ENCODE results near the gene HSPA8. TPM values are rescaled to one million over a fixed set of nuclear protein-coding genes. Genes with fewer than 3 reads are reported as not detected.

Gene HSPA8
- total RNA-seq, 1 experiment from 2014 or later = 1,755 TPM

DNA sequence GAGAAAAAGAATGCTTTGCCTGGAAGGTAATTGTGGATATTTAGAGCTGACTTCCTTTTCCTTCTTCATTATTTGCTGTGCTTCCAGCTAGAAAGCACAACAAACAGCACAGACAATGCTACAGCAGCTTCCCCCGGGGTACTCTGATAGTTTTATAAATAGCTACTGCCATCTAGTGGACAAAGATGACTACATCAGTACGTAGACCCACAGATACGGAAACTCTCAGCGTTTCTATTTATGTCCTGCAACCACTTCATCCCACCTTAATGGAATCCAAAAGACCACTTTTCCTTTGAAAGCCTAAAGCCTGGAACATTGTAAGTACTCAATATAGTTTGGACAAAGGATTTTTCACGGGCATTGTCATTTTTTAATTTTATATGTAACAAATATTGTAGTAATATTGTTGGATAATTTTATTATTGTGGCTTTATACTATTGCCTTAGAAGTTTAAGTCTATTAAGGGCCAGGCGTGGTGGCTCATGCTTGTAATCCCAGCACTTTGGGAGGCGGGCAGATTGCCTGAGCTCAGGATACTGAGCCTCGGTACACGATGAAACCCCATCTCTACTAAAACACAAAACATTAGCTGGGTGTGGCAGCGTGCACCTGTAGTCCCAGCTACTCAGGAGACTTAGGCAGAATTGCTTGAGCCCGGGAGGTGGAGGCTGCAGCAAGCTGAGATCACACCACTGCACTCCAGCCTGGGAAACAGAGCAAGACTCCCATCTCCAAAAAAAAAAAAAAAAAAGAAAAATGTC lies 7.5 kb downstream of the HSPA8 start:
- H3K9me3 ChIP-seq (ENCODE audit: control insufficient read depth, insufficient read depth, low read depth, low read length) = no peaks in the 10 kb centered on the region
- TF ChIP-seq SIN3A (IDR thresholded peaks at IDR 0.05; ENCODE audit: borderline replicate concordance, insufficient read depth, low read depth, low read length) = no peak
- peak; percentile 88 for TF ChIP-seq POLR2AphosphoS5 (IDR thresholded peaks at IDR 0.05; ENCODE audit: low read depth, low read length)
- TF ChIP-seq, protein P1, sequence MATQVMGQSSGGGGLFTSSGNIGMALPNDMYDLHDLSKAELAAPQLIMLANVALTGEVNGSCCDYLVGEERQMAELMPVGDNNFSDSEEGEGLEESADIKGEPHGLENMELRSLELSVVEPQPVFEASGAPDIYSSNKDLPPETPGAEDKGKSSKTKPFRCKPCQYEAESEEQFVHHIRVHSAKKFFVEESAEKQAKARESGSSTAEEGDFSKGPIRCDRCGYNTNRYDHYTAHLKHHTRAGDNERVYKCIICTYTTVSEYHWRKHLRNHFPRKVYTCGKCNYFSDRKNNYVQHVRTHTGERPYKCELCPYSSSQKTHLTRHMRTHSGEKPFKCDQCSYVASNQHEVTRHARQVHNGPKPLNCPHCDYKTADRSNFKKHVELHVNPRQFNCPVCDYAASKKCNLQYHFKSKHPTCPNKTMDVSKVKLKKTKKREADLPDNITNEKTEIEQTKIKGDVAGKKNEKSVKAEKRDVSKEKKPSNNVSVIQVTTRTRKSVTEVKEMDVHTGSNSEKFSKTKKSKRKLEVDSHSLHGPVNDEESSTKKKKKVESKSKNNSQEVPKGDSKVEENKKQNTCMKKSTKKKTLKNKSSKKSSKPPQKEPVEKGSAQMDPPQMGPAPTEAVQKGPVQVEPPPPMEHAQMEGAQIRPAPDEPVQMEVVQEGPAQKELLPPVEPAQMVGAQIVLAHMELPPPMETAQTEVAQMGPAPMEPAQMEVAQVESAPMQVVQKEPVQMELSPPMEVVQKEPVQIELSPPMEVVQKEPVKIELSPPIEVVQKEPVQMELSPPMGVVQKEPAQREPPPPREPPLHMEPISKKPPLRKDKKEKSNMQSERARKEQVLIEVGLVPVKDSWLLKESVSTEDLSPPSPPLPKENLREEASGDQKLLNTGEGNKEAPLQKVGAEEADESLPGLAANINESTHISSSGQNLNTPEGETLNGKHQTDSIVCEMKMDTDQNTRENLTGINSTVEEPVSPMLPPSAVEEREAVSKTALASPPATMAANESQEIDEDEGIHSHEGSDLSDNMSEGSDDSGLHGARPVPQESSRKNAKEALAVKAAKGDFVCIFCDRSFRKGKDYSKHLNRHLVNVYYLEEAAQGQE (IDR thresholded peaks at IDR 0.05; ENCODE audit: insufficient read depth in 1 of 2, low read depth in 2 of 2, low read length in 1 of 2) = no peak
- TF ChIP-seq, protein P2, sequence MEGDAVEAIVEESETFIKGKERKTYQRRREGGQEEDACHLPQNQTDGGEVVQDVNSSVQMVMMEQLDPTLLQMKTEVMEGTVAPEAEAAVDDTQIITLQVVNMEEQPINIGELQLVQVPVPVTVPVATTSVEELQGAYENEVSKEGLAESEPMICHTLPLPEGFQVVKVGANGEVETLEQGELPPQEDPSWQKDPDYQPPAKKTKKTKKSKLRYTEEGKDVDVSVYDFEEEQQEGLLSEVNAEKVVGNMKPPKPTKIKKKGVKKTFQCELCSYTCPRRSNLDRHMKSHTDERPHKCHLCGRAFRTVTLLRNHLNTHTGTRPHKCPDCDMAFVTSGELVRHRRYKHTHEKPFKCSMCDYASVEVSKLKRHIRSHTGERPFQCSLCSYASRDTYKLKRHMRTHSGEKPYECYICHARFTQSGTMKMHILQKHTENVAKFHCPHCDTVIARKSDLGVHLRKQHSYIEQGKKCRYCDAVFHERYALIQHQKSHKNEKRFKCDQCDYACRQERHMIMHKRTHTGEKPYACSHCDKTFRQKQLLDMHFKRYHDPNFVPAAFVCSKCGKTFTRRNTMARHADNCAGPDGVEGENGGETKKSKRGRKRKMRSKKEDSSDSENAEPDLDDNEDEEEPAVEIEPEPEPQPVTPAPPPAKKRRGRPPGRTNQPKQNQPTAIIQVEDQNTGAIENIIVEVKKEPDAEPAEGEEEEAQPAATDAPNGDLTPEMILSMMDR (IDR thresholded peaks at IDR 0.05) = peak; percentile 86
- TF ChIP-seq TCF7L2 (IDR thresholded peaks at IDR 0.05; ENCODE audit: low read depth, low read length) = no peak
- BruUV-seq (replicated peaks) = no TSS peak
- no peak overlapping the region for H3K27ac ChIP-seq (ENCODE audit: low read length)
- H3K4me1 ChIP-seq (ENCODE audit: control insufficient read depth, insufficient read depth, low read length) = peaks cover 21% of the 10 kb centered on the region
- intact Hi-C loops (cut with micrococcal nuclease; ENCODE audit: unreplicated experiment) (loop anchor here (10.0 kb wide), 1 partner anchor 190 kb away; no protein-coding TSS in a partner anchor), in situ Hi-C loops (cut with HindIII; ENCODE audit: low pct_unique_long_range_greater_than_20kb, low sequenced_read_pairs) (no loop called here)
- peak; percentile 82 for ATAC-seq
- DNase-seq (ENCODE audit: low read depth, low spot score) = no peak
- POLR2A ChIA-PET = interaction anchor here (0.5 to 0.7 kb wide), 10 partner anchors 14 to 948 kb away, joined by 3 to 17 read pairs (median 6); no protein-coding TSS in a partner anchor
- peaks cover 35% of the 10 kb centered on the region for H3K36me3 ChIP-seq (ENCODE audit: control insufficient read depth, insufficient read depth, low read length)
- no peak overlapping the region for H3K4me3 ChIP-seq (ENCODE audit: low read depth in 2 of 2, low read length in 2 of 2)
- H3K27me3 ChIP-seq (ENCODE audit: control insufficient read depth, insufficient read depth, low read length) = no peaks in the 10 kb centered on the region
- CTCF ChIA-PET = interaction anchor here (0.5 to 1.9 kb wide), 19 partner anchors 8 to 279 kb away, joined by 3 to 15 read pairs (median 6); partner anchors contain the start of gene HSPA8

DNA sequence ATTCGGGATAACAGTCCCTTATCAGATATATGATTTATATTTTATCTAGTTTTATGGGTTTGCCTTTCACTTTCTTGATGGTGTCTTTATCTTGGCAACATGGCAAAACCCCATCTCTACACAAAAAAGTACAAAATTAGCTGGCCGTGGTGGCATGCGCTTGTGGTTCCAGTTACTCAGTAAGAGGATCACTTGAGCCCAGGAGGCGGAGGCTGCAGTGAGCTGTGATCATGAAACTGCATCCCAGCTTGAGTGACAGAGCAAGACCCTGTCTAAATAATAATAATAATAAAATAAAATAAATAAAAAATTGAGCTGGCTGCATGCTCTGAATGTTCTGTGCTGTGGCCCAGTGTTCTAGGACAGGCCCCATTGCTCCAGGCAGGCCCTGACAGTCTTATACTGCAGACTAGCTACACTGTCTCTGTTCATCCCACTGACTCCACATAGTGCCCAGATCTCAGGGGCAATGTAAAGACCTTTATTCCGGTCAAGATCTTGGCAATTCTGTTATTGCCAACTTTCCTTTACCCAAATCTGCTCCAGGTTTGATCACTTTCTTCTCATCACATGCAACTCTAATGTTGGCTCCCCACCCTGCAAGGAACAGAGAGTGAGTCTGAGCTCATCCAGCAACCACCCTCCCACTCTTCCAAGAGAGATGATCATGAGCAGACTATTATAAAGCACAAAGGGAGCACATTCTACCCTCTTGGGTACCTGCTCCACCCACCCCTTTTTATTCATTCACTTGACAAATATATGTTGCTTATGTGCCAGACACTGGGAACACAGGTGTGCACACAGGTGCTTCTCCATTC lies 8.8 kb downstream of the HSPA8 start:
- Histone ChIP-seq H3K4me1 (ENCODE audit: control insufficient read depth, insufficient read depth, low read length) (peaks cover 13% of the 10 kb centered on the region), H3K27me3 (ENCODE audit: control insufficient read depth, insufficient read depth, low read length) (no peaks in the 10 kb centered on the region), H3K4me3 (ENCODE audit: low read depth in 2 of 2, low read length in 2 of 2) (no peak overlapping the region), H3K27ac (ENCODE audit: low read length) (no peak overlapping the region), H3K36me3 (ENCODE audit: control insufficient read depth, insufficient read depth, low read length) (peaks cover 21% of the 10 kb centered on the region), H3K9me3 (ENCODE audit: control insufficient read depth, insufficient read depth, low read depth, low read length) (no peaks in the 10 kb centered on the region)
- ChIA-PET CTCF (interaction anchor here (0.5 to 1.9 kb wide), 8 partner anchors 19 to 427 kb away, joined by 3 to 15 read pairs (median 8); no protein-coding TSS in a partner anchor), POLR2A (interaction anchor here (0.5 to 0.6 kb wide), 4 partner anchors 8 to 272 kb away, joined by 3 to 4 read pairs (median 3); no protein-coding TSS in a partner anchor)
- ATAC-seq (peak; percentile 36), DNase-seq (ENCODE audit: low read depth, low spot score) (no peak)
- in situ Hi-C loops (cut with HindIII; ENCODE audit: low pct_unique_long_range_greater_than_20kb, low sequenced_read_pairs) = no loop called here
- no TSS peak for BruUV-seq (replicated peaks)
- TF ChIP-seq POLR2AphosphoS5 (IDR thresholded peaks at IDR 0.05; ENCODE audit: low read depth, low read length) = peak; percentile 72
- TF ChIP-seq, protein P2 (IDR thresholded peaks at IDR 0.05) = no peak
- TF ChIP-seq TCF7L2 (IDR thresholded peaks at IDR 0.05; ENCODE audit: low read depth, low read length) = no peak
- TF ChIP-seq, protein P1 (IDR thresholded peaks at IDR 0.05; ENCODE audit: insufficient read depth in 1 of 2, low read depth in 2 of 2, low read length in 1 of 2) = no peak
- intact Hi-C loops (cut with micrococcal nuclease; ENCODE audit: unreplicated experiment) = loop anchor here (10.0 kb wide), 1 partner anchor 188 kb away; no protein-coding TSS in a partner anchor

Measured in Panc1 (cell line).